ENCODE measurements around the gene MYH10.
"Not testable (repeated sequence)": the region's sequence is repeated elsewhere in the genome, so short reads cannot be mapped to it uniquely, and the experiment has no call there.

Gene MYH10

GRCh38 chr17:8542599-8543502, 87.7 kb downstream of the MYH10 start:
- DNase-seq, result no peak

- not testable (repeated sequence) for DNase-seq
Measured at GRCh38 chr17:8539976-8540375, 90.5 kb downstream of the MYH10 start.

- no peak for DNase-seq
Measured at GRCh38 chr17:8537734-8538133, 92.8 kb downstream of the MYH10 start.

- no peak for DNase-seq
Measured at GRCh38 chr17:8534498-8535188, 95.9 kb downstream of the MYH10 start.

- DNase-seq, result no peak
Measured at GRCh38 chr17:8532021-8532420, 98.5 kb downstream of the MYH10 start.

GRCh38 chr17:8522577-8522976, 107.9 kb downstream of the MYH10 start:
- no peak for DNase-seq

GRCh38 chr17:8520981-8521380, 109.5 kb downstream of the MYH10 start:
- no peak for DNase-seq

- no peak for DNase-seq
Measured at GRCh38 chr17:8518850-8519249, 111.7 kb downstream of the MYH10 start.

- DNase-seq, result no peak
Measured at GRCh38 chr17:8518326-8518725, 112.2 kb downstream of the MYH10 start.

- no peak for DNase-seq
Measured at GRCh38 chr17:8514801-8515200, 115.7 kb downstream of the MYH10 start.

- no peak for DNase-seq
Measured at GRCh38 chr17:8506145-8506544, 124.4 kb downstream of the MYH10 start.

- DNase-seq, result no peak
Measured at GRCh38 chr17:8504460-8505207, 125.9 kb downstream of the MYH10 start.

GRCh38 chr17:8503807-8504206, 126.7 kb downstream of the MYH10 start:
- DNase-seq, result no peak

GRCh38 chr17:8503368-8503767, 127.2 kb downstream of the MYH10 start:
- no peak for DNase-seq

- no peak for DNase-seq
Measured at GRCh38 chr17:8502126-8502525, 128.4 kb downstream of the MYH10 start.

- no peak for DNase-seq
Measured at GRCh38 chr17:8500609-8501008, 129.9 kb downstream of the MYH10 start.

GRCh38 chr17:8499614-8500013, 130.9 kb downstream of the MYH10 start:
- no peak for DNase-seq

- no peak for DNase-seq
Measured at GRCh38 chr17:8499171-8499570, 131.4 kb downstream of the MYH10 start.

- no peak for DNase-seq
Measured at GRCh38 chr17:8496081-8496480, 134.4 kb downstream of the MYH10 start.

GRCh38 chr17:8494506-8495111, 135.9 kb downstream of the MYH10 start:
- DNase-seq, result no peak

- no peak for DNase-seq
Measured at GRCh38 chr17:8494021-8494420, 136.5 kb downstream of the MYH10 start.

- no peak for DNase-seq
Measured at GRCh38 chr17:8492121-8492520, 138.4 kb downstream of the MYH10 start.
